GM12864 (cell line): Measurements from ENCODE around the gene NSF.

Experiments
- DNase-seq: peaks from one replicate; pipeline ENCODE4 v3.0.0-alpha.2; 2011; ENCODE audit warnings: low read depth
- H3K4me3 ChIP-seq: 2 replicates; pipeline ENCODE4 v1.5.1; 2011; ENCODE audit warnings: mild to moderate bottlenecking, low read depth, low read length, control low read depth
- CTCF ChIP-seq: IDR thresholded peaks from 2 replicates; pipeline ENCODE4 v1.5.1; 2011; ENCODE audit warnings: low read depth, mild to moderate bottlenecking, moderate library complexity, low read length, control low read depth, inconsistent platforms; ENCODE audit errors: missing control alignments

The NSF gene

GRCh38 chr17:46783031-46783593 is 192.6 kb downstream of the NSF start:
- no peak overlapping the region for H3K4me3 ChIP-seq
- no peak for TF ChIP-seq CTCF
- no peak for DNase-seq

GRCh38 chr17:46785696-46786095 is 195.2 kb downstream of the NSF start:
- TF ChIP-seq CTCF: no peak
- DNase-seq: no peak
- H3K4me3 ChIP-seq: no peak overlapping the region

- H3K4me3 ChIP-seq: no peak overlapping the region
- no peak for DNase-seq
- no peak for TF ChIP-seq CTCF
These were observed 197.0 kb downstream of the NSF start for GRCh38 chr17:46787478-46787877.

GRCh38 chr17:46788300-46788699 is 197.8 kb downstream of the NSF start:
- no peak overlapping the region for H3K4me3 ChIP-seq
- TF ChIP-seq CTCF: no peak
- no peak for DNase-seq

- DNase-seq: no peak
- H3K4me3 ChIP-seq: no peak overlapping the region
- no peak for TF ChIP-seq CTCF
These were observed 198.3 kb downstream of the NSF start for GRCh38 chr17:46788796-46789195.

GRCh38 chr17:46789610-46790009 is 199.1 kb downstream of the NSF start:
- TF ChIP-seq CTCF: no peak
- DNase-seq: no peak
- no peak overlapping the region for H3K4me3 ChIP-seq

- no peak for DNase-seq
- TF ChIP-seq CTCF: no peak
- no peak overlapping the region for H3K4me3 ChIP-seq
These were observed 199.7 kb downstream of the NSF start for GRCh38 chr17:46790216-46790615.
